ENCODE measurements around the gene SEMA5A. TPM values are rescaled to one million over a fixed set of nuclear protein-coding genes. Genes with fewer than 3 reads are reported as not detected.

SEMA5A gene
- total RNA-seq, 4 donors from 2014 or later = 13.4 to 22.3 (median 18.5) TPM

- 84 to 90% methylated on average over 6 of the region's 6 CpGs for WGBS, 2 donors
- no peak for DNase-seq (ENCODE audit: low spot score in 2 of 2)
- H3K4me3 ChIP-seq (ENCODE audit: low read depth, poor library complexity, severe bottlenecking) = no peak overlapping the region
- intact Hi-C loops (cut with DNase I; ENCODE audit: low total_unique reads) = no loop called here
- no peak for TF ChIP-seq CTCF (IDR thresholded peaks at IDR 0.05)
- no peak for TF ChIP-seq POLR2A (IDR thresholded peaks at IDR 0.05)
Measured at GRCh38 chr5:9318031-9318430, 227.8 kb downstream of the SEMA5A start.

- no peak for DNase-seq (ENCODE audit: low spot score in 2 of 2)
- intact Hi-C loops (cut with DNase I; ENCODE audit: low total_unique reads) = no loop called here
- TF ChIP-seq POLR2A (IDR thresholded peaks at IDR 0.05) (no peak), CTCF (IDR thresholded peaks at IDR 0.05) (no peak)
Measured at GRCh38 chr5:9316733-9317132, 229.1 kb downstream of the SEMA5A start.

GRCh38 chr5:9316041-9316440 lies 229.8 kb downstream of the SEMA5A start:
- no peak for TF ChIP-seq CTCF (IDR thresholded peaks at IDR 0.05)
- no peak for TF ChIP-seq POLR2A (IDR thresholded peaks at IDR 0.05)
- 71 to 75% methylated on average over 3 of the region's 3 CpGs for WGBS, 2 donors
- intact Hi-C loops (cut with DNase I; ENCODE audit: low total_unique reads) = no loop called here
- no peak for DNase-seq (ENCODE audit: low spot score in 2 of 2)
- H3K4me3 ChIP-seq (ENCODE audit: low read depth, poor library complexity, severe bottlenecking) = no peak overlapping the region

More at GRCh38 chr5:9316733-9317132, 229.1 kb downstream of the SEMA5A start:
- H3K4me3 ChIP-seq (ENCODE audit: low read depth, poor library complexity, severe bottlenecking) = no peak overlapping the region

- TF ChIP-seq CTCF (IDR thresholded peaks at IDR 0.05) = no peak
- no peak for TF ChIP-seq POLR2A (IDR thresholded peaks at IDR 0.05)
Measured at GRCh38 chr5:9314558-9314957, 231.3 kb downstream of the SEMA5A start.

GRCh38 chr5:9313751-9314150 lies 232.1 kb downstream of the SEMA5A start:
- intact Hi-C loops (cut with DNase I; ENCODE audit: low total_unique reads) = no loop called here
- TF ChIP-seq POLR2A (IDR thresholded peaks at IDR 0.05) = no peak
- no peak for TF ChIP-seq CTCF (IDR thresholded peaks at IDR 0.05)
- no peak for DNase-seq (ENCODE audit: low spot score in 2 of 2)
- no peak overlapping the region for H3K4me3 ChIP-seq (ENCODE audit: low read depth, poor library complexity, severe bottlenecking)

More at GRCh38 chr5:9314558-9314957, 231.3 kb downstream of the SEMA5A start:
- intact Hi-C loops (cut with DNase I; ENCODE audit: low total_unique reads) = no loop called here
- DNase-seq (ENCODE audit: low spot score in 2 of 2) = no peak
- WGBS, 2 donors = 77 to 83% methylated on average over 6 of the region's 6 CpGs
- H3K4me3 ChIP-seq (ENCODE audit: low read depth, poor library complexity, severe bottlenecking) = no peak overlapping the region

- H3K4me3 ChIP-seq (ENCODE audit: low read depth, poor library complexity, severe bottlenecking) = no peak overlapping the region
- TF ChIP-seq POLR2A (IDR thresholded peaks at IDR 0.05) = no peak
- TF ChIP-seq CTCF (IDR thresholded peaks at IDR 0.05) = no peak
- DNase-seq (ENCODE audit: low spot score in 2 of 2) = no peak
- intact Hi-C loops (cut with DNase I; ENCODE audit: low total_unique reads) = no loop called here
Measured at GRCh38 chr5:9307150-9307549, 238.7 kb downstream of the SEMA5A start.

Data from lower leg skin (tissue), 4 donors.